Activated T-helper 9 cell treated with anti-CD3 and anti-CD28 coated beads, Interleukin-2, amount 50 U/mL, for 16 hours (primary cell): ENCODE results near the gene PARP14.

Experiments
- DNase-seq: peaks from one replicate; pipeline ENCODE4 v3.0.0-alpha.2; 2020; ENCODE audit warnings: low read depth

The PARP14 gene

DNA sequence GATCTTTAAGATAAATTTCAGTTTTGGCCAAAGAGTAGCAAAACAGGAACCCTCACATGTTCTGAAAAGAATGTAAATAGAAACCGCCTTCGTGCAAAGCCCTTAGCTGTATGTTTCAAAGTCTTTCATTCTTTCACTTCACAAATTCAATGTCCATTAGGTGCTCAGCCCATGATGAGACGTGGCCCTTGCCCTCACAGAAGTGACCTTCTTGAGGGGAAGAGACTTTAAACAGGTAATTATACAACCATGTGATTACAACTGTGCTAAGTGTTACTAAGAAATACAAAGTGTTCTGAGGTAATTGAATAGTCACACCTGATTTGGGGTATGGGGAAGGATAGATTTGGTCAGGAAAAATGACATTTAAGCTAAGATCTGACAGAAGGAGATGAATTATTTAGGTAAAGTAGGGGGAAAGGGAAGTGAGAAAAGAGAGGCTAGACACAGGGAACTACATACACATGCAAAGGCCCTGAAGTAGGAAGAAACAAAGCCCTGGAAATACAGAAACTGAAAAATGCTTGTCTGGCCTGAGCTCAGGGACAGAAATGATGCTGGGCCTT, 93.4 kb downstream of the PARP14 start:
- no peak for DNase-seq

DNA sequence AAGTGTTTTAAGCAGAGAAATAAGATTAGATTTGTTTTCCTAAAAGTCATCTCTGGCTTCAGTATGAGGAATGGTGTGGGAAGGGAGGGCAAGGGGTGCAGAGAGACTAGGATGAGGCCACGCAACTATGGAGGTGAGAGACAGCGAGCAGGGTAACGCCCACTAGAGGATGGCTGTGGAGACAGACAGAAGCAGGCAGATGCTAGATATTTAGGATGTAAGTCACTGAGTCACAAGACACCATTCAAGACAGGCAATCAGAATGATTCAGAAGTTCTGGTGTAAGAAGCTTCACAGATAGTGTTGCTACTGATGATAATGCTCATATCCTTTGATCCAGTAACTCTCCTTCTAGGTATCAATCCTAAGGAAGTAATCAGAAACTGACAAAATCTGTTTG, 93.9 kb downstream of the PARP14 start:
- no peak for DNase-seq

DNA sequence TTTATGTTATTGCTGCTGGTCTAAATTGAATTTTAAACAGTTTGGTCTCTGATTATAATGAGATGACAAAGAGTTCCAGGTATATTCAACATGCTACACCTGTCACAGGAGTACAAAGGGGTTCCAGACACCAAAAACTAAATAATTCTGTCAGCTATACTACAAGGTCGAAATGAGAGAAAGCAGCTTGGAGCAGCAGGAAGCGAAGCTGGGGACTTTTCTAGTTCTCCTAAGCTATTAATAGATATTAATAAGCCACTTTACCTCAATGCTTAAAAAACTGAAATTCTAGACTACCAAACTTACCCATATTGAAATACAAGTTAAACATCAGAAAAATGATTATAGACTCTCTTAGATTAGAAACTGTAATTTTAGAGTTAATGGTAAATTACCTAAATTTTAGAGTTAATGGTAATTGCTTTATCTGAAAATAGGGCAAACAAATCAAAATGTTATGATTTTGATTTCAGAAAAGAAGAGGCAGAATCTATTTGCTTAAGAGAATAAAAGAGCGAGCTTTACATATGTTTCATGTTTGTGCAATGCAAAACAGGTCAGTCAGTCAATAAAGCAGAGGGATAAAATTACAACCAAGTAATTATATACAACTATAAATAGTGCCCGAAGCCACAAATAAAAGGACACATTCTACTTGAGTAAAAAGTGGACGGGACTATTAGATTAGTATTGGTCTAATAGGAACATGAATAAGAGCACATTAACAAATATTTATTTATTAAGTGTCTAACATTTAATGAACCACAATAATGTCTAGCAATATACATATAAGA, 96.2 kb downstream of the PARP14 start:
- DNase-seq, result no peak

DNA sequence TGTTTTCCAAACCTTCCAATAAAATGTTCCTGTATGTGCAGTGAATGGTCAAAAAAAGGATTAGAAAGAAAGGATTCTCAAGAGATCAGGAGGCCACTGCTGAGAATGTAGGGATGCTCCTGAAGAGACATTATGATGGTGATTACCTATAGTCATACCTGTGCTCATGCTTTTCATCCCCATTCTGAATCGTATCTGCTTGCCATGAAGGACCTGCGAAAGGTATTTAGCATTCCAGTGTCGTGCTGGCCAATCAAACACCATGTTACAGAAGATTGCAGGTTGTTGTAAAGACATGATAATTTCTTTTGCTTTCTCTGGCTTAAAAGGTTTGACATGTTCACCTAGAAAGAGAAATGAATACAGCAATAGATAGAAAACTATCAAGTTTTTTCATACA, 96.9 kb downstream of the PARP14 start:
- no peak for DNase-seq
